Measurements from ENCODE around the gene CCT8. TPM values are rescaled to one million over a fixed set of nuclear protein-coding genes. Genes with fewer than 3 reads are reported as not detected.
"Not testable (repeated sequence)": the region's sequence is repeated elsewhere in the genome, so short reads cannot be mapped to it uniquely, and the experiment has no call there.

CCT8 gene
- polyA plus RNA-seq, 4 donors, result 219 to 267 (median 243) TPM

GRCh38 chr21:29078869-29079767, 5.7 kb upstream of the CCT8 start:
- DNase-seq (ENCODE audit: low read depth in 4 of 4, low spot score in 2 of 4), result no peak

GRCh38 chr21:29077651-29078090, 4.2 kb upstream of the CCT8 start:
- no peak for DNase-seq (ENCODE audit: low read depth in 4 of 4, low spot score in 2 of 4)

GRCh38 chr21:29076731-29077640, 3.5 kb upstream of the CCT8 start:
- DNase-seq (ENCODE audit: low read depth in 4 of 4, low spot score in 2 of 4), result not testable (repeated sequence)

GRCh38 chr21:29075706-29076466, 2.4 kb upstream of the CCT8 start:
- no peak for DNase-seq (ENCODE audit: low read depth in 4 of 4, low spot score in 2 of 4)

GRCh38 chr21:29074783-29075182, 1.3 kb upstream of the CCT8 start:
- DNase-seq (ENCODE audit: low read depth in 4 of 4, low spot score in 2 of 4), result no peak

- DNase-seq (ENCODE audit: low read depth in 4 of 4, low spot score in 2 of 4), result no peak
Observed at GRCh38 chr21:29074007-29074376, 544 bp upstream of the CCT8 start.

- DNase-seq (ENCODE audit: low read depth in 4 of 4, low spot score in 2 of 4), result no peak
Observed at GRCh38 chr21:29072873-29073221, 601 bp downstream of the CCT8 start.

- DNase-seq (ENCODE audit: low read depth in 4 of 4, low spot score in 2 of 4), result no peak
Observed at GRCh38 chr21:29064850-29065481, 8.5 kb downstream of the CCT8 start.

GRCh38 chr21:29056538-29057050, 16.9 kb downstream of the CCT8 start:
- DNase-seq (ENCODE audit: low read depth in 4 of 4, low spot score in 2 of 4), result no peak

GRCh38 chr21:29056005-29056404, 17.4 kb downstream of the CCT8 start:
- no peak for DNase-seq (ENCODE audit: low read depth in 4 of 4, low spot score in 2 of 4)

GRCh38 chr21:29055080-29055479, 18.4 kb downstream of the CCT8 start:
- no peak for DNase-seq (ENCODE audit: low read depth in 4 of 4, low spot score in 2 of 4)

GRCh38 chr21:29053656-29054055, 19.8 kb downstream of the CCT8 start:
- DNase-seq (ENCODE audit: low read depth in 4 of 4, low spot score in 2 of 4), result no peak

GRCh38 chr21:29053011-29053553, 20.4 kb downstream of the CCT8 start:
- no peak for DNase-seq (ENCODE audit: low read depth in 4 of 4, low spot score in 2 of 4)

- DNase-seq (ENCODE audit: low read depth in 4 of 4, low spot score in 2 of 4), result no peak
Observed at GRCh38 chr21:29052224-29052623, 21.2 kb downstream of the CCT8 start.

- no peak for DNase-seq (ENCODE audit: low read depth in 4 of 4, low spot score in 2 of 4)
Observed at GRCh38 chr21:29034678-29035077, 38.8 kb downstream of the CCT8 start.

GRCh38 chr21:29033871-29034270, 39.6 kb downstream of the CCT8 start:
- DNase-seq (ENCODE audit: low read depth in 4 of 4, low spot score in 2 of 4), result no peak

GRCh38 chr21:29033301-29033700, 40.1 kb downstream of the CCT8 start:
- no peak for DNase-seq (ENCODE audit: low read depth in 4 of 4, low spot score in 2 of 4)

- DNase-seq (ENCODE audit: low read depth in 4 of 4, low spot score in 2 of 4), result no peak
Observed at GRCh38 chr21:29030909-29031308, 42.5 kb downstream of the CCT8 start.

GRCh38 chr21:29029524-29029923, 43.9 kb downstream of the CCT8 start:
- no peak for DNase-seq (ENCODE audit: low read depth in 4 of 4, low spot score in 2 of 4)

- DNase-seq (ENCODE audit: low read depth in 4 of 4, low spot score in 2 of 4), result no peak
Observed at GRCh38 chr21:29025328-29025713, 48.1 kb downstream of the CCT8 start.

Measured in left renal cortex interstitium (tissue), 4 donors.